Measurements from ENCODE around the gene CCDC34.

Gene CCDC34

DNA sequence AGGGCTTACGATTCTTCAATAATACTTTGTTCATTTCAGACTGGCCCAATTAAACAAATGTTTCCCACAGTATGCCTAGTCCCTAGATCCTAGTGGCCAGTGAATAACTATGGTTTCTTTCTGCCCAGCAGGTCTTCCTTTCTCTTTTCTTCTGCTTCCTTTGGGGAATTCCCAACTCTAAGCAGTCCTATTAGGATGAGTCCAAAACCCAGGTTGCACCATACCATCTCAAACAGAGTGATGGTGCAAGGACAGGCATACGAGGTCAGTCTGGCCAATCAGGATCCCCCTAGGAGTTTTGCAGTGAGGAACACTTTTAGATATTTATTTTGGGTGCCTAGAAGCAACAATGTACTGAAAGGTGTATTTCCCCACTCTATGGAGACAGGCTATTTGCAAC, 41.4 kb upstream of the CCDC34 start:
- no peak overlapping the region for H3K27ac ChIP-seq (ENCODE audit: low read depth, low read length, poor library complexity, severe bottlenecking)
- no peaks in the 10 kb centered on the region for H3K79me2 ChIP-seq (ENCODE audit: insufficient read depth, low read length)
- TF ChIP-seq, protein P1, sequence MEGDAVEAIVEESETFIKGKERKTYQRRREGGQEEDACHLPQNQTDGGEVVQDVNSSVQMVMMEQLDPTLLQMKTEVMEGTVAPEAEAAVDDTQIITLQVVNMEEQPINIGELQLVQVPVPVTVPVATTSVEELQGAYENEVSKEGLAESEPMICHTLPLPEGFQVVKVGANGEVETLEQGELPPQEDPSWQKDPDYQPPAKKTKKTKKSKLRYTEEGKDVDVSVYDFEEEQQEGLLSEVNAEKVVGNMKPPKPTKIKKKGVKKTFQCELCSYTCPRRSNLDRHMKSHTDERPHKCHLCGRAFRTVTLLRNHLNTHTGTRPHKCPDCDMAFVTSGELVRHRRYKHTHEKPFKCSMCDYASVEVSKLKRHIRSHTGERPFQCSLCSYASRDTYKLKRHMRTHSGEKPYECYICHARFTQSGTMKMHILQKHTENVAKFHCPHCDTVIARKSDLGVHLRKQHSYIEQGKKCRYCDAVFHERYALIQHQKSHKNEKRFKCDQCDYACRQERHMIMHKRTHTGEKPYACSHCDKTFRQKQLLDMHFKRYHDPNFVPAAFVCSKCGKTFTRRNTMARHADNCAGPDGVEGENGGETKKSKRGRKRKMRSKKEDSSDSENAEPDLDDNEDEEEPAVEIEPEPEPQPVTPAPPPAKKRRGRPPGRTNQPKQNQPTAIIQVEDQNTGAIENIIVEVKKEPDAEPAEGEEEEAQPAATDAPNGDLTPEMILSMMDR (IDR thresholded peaks at IDR 0.05; ENCODE audit: low read length): no peak
- TF ChIP-seq EZH2 (IDR thresholded peaks at IDR 0.05; ENCODE audit: borderline replicate concordance, low read length): no peak

DNA sequence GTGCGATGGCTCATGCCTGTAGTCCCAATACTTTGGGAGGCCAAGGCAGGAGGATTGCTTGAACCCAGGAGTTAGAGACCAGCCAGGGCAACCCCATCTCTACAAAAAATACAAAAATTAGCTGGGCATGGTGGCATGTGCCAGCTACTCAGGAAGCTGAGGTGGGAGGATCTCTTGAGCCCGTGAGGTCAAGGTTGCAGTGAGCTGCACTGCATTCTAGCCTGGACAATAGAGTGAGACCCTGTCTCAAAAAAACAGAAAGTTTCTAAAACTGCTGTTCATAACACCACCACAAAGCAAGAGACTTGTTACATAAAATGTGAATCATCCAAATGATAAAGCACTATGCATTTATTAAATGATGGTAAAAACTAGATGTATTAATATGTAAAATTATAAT, 40.2 kb upstream of the CCDC34 start:
- no peak overlapping the region for H3K4me3 ChIP-seq (ENCODE audit: low read depth, low read length, poor library complexity, severe bottlenecking)

More for the DNA sequence above, 41.4 kb upstream of the CCDC34 start:
- H3K9me3 ChIP-seq (ENCODE audit: low read length): no peaks in the 10 kb centered on the region
- no peak overlapping the region for H2AFZ ChIP-seq (ENCODE audit: low read length)
- no peaks in the 10 kb centered on the region for H3F3A ChIP-seq (ENCODE audit: insufficient read depth, low read length)
- H3K27me3 ChIP-seq (ENCODE audit: insufficient read depth, low read length): no peaks in the 10 kb centered on the region
- no peaks in the 10 kb centered on the region for H3K36me3 ChIP-seq (ENCODE audit: insufficient read depth, low read length)
- no peak overlapping the region for H3K9ac ChIP-seq (ENCODE audit: low read length)
- no peak overlapping the region for H3K4me3 ChIP-seq (ENCODE audit: low read depth, low read length, poor library complexity, severe bottlenecking)
- no peaks in the 10 kb centered on the region for H3K9me2 ChIP-seq (ENCODE audit: low read depth, low read length)
- no peak overlapping the region for H3K4me2 ChIP-seq (ENCODE audit: low read length)
- H4K20me1 ChIP-seq (ENCODE audit: insufficient read depth, low read length): no peaks in the 10 kb centered on the region
- H3K4me1 ChIP-seq (ENCODE audit: insufficient read depth, low read length, severe bottlenecking): no peaks in the 10 kb centered on the region

DNA sequence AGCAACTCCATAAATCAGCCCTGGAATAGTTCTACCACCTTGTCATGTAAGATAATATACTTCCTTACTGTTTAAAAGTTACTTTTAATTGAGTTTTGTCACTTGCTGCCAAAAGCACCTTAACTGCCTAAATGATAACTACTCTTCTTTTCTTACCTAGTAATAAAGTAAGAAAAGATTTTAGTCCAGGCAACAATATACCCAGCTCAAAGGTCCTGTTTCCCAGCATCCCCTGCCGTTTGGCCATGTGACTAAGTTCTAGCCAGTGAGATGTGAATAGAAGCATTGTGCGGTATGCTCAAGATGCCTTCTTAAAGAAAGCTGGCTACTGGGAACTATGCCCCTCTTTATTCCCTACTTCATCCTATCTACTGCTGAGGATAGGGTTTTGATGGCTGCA, 39.4 kb upstream of the CCDC34 start:
- Histone ChIP-seq H3K36me3 (ENCODE audit: insufficient read depth, low read length) (no peaks in the 10 kb centered on the region), H3K4me3 (ENCODE audit: low read depth, low read length, poor library complexity, severe bottlenecking) (no peak overlapping the region), H3K79me2 (ENCODE audit: insufficient read depth, low read length) (no peaks in the 10 kb centered on the region), H4K20me1 (ENCODE audit: insufficient read depth, low read length) (no peaks in the 10 kb centered on the region), H3K9me3 (ENCODE audit: low read length) (no peaks in the 10 kb centered on the region), H3K27me3 (ENCODE audit: insufficient read depth, low read length) (no peaks in the 10 kb centered on the region), H3F3A (ENCODE audit: insufficient read depth, low read length) (no peaks in the 10 kb centered on the region), H3K4me1 (ENCODE audit: insufficient read depth, low read length, severe bottlenecking) (no peaks in the 10 kb centered on the region), H3K27ac (ENCODE audit: low read depth, low read length, poor library complexity, severe bottlenecking) (no peak overlapping the region), H2AFZ (ENCODE audit: low read length) (no peak overlapping the region), H3K9ac (ENCODE audit: low read length) (no peak overlapping the region), H3K4me2 (ENCODE audit: low read length) (no peak overlapping the region), H3K9me2 (ENCODE audit: low read depth, low read length) (no peaks in the 10 kb centered on the region)
- TF ChIP-seq EZH2 (IDR thresholded peaks at IDR 0.05; ENCODE audit: borderline replicate concordance, low read length): no peak
- TF ChIP-seq, protein P1 (IDR thresholded peaks at IDR 0.05; ENCODE audit: low read length): no peak

More for the DNA sequence above, 40.2 kb upstream of the CCDC34 start:
- H3K9me3 ChIP-seq (ENCODE audit: low read length): no peaks in the 10 kb centered on the region
- H3K27me3 ChIP-seq (ENCODE audit: insufficient read depth, low read length): no peaks in the 10 kb centered on the region
- no peaks in the 10 kb centered on the region for H3F3A ChIP-seq (ENCODE audit: insufficient read depth, low read length)
- no peaks in the 10 kb centered on the region for H3K79me2 ChIP-seq (ENCODE audit: insufficient read depth, low read length)
- H3K4me1 ChIP-seq (ENCODE audit: insufficient read depth, low read length, severe bottlenecking): no peaks in the 10 kb centered on the region
- H3K4me2 ChIP-seq (ENCODE audit: low read length): no peak overlapping the region
- no peaks in the 10 kb centered on the region for H4K20me1 ChIP-seq (ENCODE audit: insufficient read depth, low read length)
- H3K9ac ChIP-seq (ENCODE audit: low read length): no peak overlapping the region
- no peaks in the 10 kb centered on the region for H3K36me3 ChIP-seq (ENCODE audit: insufficient read depth, low read length)
- H3K9me2 ChIP-seq (ENCODE audit: low read depth, low read length): no peaks in the 10 kb centered on the region
- TF ChIP-seq, protein P1 (IDR thresholded peaks at IDR 0.05; ENCODE audit: low read length): no peak
- TF ChIP-seq EZH2 (IDR thresholded peaks at IDR 0.05; ENCODE audit: borderline replicate concordance, low read length): no peak
- no peak overlapping the region for H3K27ac ChIP-seq (ENCODE audit: low read depth, low read length, poor library complexity, severe bottlenecking)
- H2AFZ ChIP-seq (ENCODE audit: low read length): no peak overlapping the region

Data from OCI-LY1 (cell line).